Fibroblast of skin of right biceps (primary cell): Measurements from ENCODE around the gene VSIG2.

Experiments used
- DNase-seq: peaks from one replicate; pipeline ENCODE4 v3.0.0-alpha.2; 2013

VSIG2 gene

DNA sequence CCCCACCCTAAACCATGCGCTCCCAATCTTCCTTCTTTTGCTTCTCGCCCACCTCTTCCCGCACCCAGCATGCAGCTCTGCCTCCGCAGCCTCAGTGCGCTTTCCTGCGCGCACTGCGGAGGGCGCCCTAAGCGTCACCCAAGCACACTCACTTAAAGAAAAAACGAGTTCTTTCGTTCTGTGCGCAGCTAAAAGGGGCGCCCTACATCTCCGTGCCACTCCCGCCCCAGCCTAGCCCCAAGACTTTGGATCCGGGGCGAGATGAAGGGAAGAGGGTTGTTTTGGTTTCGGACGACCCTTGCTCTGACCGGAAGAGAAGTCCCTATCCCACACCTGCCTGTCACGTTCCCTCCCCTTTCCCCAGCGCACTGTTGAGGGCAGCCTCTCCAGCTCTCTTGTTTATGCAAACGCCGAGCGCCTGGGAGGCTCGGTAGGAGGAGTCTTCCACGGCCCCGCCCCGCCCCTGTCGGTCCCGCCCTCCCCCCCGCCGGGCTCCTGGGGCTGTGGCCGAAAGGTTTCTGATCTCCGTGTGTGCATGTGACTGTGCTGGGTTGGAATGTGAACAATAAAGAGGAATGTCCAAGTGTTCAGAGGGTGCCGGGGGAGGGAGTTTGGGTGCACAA lies 5.3 kb downstream of the VSIG2 start:
- DNase-seq, result peak; percentile 58

DNA sequence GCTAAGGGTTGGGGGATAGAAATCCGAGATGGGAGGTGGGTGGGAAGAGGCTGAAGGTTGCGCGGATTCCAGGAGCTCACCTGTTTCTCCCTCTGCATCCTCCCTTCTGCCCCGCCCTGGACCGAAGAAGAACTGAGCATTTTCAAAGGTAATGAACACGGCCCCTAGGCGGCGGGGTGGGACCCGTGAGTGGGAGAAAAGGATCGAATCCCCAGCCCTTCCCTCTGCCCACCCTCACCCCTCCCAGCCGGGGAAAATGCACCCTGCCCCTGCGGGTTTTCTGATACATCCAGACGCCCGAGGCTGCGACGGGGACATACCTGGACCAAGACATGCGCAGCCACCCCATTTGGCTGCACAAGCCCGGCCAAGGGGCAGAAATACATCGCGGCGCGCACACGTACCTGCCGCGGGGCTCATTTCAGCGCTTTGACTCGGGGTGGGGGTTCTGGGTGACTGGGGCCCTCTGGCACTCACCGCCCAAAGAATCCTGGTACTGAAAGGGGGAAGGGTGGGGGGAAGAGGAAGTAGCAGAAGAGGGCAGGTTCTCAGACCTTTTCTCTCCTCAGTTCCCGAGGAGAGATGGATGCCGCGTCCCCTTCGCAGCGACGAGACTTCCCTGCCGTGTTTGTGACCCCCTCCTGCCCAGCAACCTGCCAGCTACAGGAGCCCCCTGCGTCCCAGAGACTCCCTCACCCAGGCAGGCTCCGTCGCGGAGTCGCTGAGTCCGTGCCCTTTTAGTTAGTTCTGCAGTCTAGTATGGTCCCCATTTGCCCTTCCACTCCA lies 6.0 kb downstream of the VSIG2 start:
- no peak for DNase-seq

DNA sequence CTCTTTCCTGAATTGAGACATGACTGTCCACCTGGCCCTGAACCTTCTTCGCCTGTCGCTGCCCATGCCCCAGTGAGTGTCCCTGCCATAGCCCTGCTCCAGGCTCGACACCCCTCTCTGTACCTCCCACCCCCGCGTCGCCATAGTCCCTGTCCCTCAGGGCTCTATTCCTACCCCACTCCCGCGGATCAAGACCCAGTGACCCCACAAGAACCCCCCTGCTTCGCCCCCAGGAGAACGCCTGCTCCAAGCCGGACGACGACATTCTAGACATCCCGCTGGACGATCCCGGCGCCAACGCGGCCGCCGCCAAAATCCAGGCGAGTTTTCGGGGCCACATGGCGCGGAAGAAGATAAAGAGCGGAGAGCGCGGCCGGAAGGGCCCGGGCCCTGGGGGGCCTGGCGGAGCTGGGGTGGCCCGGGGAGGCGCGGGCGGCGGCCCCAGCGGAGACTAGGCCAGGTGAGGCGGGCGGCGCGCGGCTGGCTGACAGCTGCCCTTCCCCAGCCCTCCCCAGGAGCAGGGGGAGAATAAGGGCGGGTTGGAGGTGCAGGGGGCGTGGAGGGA lies 6.7 kb downstream of the VSIG2 start:
- no peak for DNase-seq

DNA sequence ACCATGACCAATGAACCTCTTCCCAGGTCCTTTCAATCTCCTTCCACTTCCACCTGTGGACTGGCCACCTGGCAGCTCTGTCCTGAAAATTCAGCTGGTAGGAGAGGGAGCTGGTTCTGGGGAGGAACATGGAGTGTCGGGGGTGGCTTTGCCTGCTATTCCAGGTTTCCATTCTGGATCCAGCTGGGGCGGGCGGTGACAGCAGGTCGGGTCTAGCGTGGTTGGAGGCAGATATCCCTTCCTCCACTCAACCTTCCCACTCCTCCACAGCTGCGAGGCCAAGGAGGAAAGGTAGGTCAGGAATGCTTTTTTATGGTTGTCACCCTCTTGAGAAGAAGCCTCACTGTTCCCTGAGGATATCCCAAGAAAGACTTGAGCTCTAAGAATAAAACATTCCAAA lies 9.0 kb downstream of the VSIG2 start:
- no peak for DNase-seq

DNA sequence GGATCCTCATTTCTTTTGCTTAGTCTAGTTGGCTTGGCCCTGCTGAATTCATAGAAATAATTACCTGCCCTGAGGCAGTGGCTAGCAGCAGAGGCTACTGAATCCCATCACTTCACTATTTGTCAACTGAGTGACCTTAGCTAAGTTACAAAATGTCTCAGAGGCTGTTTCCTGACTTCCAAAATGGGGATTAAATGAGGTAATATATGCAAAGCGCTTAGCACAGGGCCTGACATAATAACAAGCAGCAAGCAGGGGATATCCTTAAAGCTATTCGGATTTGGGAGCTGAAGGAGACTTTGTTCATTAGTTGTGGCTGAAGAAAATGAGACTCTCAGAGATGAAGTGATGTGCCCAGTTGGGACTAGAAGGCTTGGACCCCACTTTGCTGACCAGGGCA lies 9.5 kb downstream of the VSIG2 start:
- DNase-seq, result no peak

DNA sequence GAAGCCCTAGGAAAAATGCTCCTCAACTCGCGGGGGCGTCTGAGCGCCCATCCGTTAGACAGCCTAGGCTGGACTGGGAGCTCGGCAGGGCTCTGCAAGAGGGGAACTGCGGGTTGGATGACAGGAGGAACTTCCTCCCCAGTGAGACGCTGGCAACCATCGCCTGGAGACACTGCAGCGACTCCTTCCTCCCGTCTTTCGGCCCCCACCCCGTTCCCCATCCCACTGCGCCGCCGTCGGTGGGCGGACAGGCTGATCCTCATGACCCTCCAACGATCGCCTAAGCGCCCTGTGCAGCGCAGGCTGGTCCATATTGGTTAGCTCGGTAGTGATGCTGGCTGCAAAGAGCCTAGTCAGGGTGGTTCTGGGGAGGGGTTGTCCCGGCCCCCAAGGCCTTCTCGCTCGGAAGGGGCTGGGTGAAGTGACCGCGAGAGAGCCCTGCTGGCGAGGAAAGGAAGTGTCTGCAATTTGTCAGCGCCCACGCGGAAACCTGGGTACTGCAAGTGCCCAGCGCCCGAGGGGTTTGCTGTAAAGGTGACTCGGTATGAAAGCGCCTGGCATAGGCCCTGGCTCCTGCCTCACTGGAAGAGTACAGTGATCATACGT lies 11.7 kb downstream of the VSIG2 start:
- no peak for DNase-seq

DNA sequence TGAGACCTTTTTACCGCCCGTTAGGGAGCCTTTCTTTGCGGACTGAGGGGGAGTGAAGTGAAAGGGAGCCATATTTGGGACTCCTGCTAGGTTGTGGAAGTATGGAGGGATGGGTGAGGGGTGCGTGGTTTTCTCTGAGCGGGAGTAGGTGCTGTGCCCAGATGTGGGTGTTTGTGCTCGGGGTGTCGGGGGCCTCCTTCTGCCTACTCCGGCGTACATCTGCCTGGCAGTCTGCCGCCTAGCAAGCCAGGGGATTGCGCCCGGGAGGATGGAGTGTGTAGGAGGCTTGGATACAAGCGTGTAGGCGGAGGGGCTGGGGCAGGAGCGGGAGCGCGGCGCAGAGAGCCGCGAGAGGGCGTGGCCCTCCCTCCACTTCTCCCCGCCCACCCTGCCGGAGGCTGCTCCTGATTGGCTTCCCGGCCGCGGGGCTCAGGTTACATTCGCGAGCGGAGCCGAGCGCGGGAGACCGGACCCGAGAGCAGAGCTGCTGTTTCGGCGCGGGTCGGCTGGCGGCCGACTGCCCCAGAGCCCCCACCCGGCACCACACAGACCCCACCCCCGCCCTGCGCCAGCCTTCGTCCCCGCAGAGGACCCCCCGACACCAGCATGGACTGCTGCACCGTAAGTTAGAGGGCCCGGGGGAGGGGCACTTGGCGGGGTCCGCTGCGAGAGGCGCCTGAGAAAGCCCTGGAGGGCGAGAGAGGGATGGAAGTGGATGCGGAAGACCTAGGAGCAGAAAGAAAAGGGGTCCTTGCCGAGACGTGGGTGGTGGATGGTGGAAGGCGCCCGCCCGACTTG lies 12.4 kb downstream of the VSIG2 start, which contains the start of gene NRGN:
TSS of gene NRGN (plus strand) at position 464 of the 798 bp plus-strand sequence. CDS start at position 607, 143 bp downstream.
- DNase-seq, result peak; percentile 87

DNA sequence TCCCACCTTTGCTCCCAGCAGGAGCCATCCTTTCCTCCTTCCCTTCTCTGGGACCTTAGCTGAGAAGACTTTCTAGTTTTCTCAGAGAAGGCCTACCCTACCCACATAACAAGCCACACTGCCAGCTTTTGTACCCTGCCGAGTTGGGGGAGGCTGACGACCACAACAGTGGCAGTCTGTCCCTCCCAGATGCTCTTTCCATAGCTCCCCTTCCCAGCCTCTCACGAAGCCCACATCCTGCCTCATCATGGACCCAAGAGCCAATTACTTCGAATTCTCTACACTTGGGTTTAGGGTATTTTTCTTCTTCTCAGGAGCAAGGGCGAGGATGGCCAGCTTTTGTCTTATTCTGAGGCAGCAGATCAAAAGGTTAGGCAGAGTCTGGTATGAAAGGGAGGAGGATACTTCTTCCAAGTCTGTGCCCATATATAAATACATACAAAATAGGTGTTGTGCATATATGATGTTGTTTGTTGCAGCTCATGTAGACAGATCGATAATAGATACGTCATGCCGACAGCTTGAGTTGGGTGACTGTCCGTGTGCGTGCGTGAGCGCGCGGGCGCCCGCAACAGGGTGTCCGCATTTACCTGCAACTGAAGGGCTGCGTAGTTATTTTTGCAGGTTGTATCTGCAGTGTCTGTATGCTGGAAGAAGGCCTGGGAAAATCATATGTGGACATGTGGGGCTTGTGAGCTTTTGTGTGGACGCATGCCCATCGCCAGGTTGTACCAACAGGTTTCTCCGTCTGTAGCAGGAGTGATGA lies 13.2 kb downstream of the VSIG2 start:
- DNase-seq, result no peak

DNA sequence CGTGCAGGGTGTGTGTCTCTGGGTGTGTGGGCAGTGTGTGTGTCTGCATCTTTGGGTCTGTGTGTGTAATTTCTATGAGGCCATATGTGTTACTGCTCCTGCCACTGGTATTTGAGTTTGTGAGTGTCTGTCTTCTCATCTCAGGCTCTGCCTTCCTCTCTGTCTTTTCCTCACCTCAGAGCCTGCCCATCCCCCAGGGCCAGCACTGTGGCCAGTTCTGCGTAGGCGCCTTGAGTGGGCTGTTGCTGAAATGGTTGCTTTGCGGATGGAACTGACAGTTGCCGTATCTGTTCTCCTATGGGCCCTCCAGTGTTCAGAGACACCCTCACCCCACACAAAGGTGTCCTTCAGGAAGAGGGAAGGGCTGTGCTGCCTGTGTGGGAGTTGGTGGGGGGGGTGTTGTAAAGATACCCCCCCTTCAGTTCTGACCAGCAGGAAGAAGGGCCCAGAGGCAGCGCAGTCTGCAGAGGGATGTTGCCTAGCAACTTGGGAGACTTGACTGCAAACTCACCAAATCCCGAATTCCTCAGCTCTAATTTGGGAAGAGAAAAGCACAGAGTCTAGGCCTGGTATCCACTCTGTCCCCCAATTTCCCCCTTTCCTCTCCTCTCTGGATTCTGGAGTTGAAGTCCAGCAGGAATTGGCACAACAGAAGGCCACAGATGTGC lies 14.3 kb downstream of the VSIG2 start:
- no peak for DNase-seq

DNA sequence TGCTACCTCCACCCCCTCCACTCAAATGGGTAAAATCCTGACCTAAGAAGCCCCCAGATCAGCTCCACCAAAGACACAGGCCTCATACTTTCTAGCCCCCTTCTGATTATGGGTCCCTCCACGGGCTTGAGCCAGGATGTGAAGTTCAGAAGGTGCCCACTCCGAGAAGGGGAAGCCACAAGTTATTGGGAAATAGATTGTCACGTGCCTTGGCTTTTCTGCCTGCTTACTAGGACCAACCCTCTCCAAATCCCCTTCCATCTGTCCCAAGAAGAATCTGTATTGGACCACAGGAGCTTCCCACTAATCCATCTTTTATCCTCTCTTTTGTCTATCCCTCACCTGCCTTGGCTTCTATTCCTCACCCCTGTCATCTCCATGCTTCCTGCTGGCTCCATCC lies 15.3 kb downstream of the VSIG2 start:
- DNase-seq, result no peak

DNA sequence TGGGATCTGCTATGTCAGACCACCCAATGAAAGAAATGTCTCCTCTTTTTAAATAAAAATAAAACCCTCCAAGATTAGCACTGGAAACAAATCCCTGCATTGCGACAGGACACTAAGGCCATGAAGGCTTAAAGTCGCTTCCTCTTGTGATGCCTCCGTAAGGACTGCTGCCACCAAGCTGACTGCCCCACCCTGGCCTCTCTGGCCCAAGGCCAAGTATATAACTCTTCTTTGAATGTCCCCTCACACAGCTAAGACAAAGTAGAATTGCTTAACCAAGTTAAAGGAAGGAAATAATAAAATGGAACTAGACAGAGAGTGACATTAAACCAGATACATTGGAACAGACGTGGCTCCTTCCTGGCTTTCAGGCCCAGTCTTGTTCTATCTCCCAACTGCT lies 19.8 kb downstream of the VSIG2 start:
- DNase-seq, result no peak

DNA sequence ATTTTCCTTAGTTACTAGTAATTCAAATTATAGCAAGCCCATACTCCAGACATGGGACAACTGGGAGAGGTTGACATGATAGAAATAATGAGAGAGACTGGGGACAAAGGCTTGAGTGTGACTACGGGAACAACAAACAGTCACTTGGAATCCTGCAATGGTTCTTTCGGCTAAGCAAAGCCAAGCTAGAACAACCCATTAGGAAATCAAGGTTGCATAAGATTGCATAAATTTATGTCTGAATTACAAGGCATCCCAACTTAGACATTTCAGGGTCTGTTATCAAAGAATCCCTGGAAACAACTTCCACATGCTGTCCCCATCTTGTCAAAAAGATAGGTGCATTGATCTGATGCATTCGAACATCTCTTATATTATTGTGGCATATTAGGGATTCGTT lies 22.5 kb downstream of the VSIG2 start:
- DNase-seq, result no peak

DNA sequence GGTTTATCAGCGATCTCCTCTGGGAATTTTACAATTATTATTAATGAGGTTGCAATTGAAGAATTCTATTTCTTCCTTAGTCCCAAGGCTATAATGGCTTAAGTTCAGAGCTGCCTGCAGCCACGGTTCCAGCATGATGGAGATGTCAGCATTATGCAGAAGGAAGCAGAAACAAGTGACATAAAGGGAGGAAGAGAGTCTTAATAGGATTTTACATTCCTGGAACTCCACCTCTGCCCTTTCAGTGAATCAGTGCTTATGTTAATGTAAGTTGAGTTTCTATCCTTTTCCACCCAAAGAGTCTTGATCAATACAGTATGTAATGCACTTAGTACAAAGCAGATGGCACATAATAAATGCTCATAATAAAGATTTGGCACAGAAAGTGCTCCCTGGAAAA lies 23.9 kb downstream of the VSIG2 start:
- no peak for DNase-seq

DNA sequence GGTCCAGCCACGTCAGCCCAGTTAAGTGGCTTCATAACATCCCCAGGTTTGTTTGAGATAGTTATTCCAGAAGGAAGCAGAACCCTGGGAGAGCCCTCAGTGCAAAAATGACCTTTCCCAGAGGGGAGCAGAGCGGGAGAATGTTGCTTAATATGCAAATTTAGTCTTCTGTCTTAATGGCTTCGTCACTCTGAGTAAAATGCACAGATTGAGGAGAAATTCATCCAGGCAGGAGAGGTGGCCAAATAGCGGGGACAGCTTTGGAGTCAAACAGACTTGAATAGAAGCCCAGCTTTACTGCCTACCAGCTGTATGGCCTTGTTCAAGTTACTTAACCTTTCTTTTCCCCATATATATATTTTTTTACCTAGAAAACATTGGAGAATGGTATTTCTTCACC lies 24.6 kb downstream of the VSIG2 start:
- no peak for DNase-seq

DNA sequence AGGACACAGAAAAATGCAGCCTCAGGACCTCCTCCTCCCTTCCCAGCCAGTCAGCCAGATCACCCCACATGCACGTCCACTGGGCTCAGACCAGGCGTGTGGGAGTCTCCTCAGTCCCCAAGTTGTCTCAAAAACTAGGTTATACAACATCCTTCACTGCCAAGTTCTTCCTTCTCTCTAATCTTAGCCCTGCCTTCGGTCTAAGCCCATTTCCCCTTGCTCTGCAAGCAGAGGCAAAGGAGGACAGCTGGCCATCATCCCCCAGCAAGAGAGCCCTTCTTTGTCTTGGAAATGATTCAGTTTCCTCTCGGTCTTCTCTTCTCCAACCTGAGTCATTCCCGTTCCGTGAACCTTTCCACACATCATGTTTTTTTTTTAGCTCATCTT lies 26.3 kb downstream of the VSIG2 start:
- peak; percentile 71 for DNase-seq

DNA sequence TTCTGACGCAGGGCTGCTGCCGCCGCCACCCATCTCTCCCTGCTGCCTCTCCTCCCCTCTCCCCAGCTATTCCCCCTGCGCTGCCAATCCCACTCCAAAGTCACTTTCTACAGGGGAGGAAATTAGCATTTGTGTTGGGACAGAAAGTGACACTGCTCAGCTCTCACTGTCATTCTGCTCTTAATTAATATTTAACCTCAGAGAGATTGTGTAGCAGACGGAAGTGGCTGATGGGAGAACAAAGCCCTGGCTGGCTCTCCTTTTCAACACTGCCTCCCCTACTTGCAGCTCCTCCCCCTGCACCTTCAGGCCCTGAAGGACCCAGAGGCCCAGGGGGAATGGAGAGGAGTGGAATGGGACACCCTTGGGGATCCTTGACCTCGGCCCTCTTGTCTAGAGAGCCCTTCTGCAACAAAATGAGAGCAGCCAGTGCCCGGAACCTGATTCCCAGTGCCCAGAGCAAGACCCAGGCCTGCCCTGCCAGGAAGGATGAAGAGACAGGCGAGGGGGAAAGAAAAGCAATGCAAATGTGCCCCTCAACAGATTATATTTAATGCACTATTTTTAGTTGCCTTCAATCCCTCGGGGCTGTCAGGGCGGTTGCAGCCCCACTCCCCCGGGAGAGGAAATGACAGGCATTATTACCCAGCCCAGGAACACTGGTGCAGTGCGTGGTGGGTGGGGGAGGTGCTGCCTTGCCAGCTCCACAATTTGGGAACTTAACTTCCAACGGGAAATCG lies 26.9 kb downstream of the VSIG2 start:
- peak; percentile 20 for DNase-seq

DNA sequence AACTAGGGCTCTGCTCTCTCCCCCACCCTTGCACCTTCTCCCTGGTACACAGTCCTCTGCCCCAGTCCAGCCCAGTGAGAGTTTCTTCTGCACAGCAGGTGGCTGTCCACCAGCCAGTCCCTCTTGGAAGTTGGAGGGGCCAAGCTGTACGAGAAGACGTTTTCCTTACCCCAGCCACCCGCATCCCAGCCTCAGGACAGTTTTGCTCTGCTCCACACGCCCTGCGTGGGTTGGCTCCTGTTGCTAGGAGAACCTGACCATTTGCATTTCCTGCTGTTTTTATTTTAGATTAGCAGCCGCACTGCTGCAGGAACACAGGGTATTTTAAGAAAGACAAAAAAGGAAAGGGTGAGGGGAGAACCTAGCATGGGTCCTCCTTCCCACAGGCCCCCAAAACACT lies 29.9 kb downstream of the VSIG2 start:
- DNase-seq, result no peak

DNA sequence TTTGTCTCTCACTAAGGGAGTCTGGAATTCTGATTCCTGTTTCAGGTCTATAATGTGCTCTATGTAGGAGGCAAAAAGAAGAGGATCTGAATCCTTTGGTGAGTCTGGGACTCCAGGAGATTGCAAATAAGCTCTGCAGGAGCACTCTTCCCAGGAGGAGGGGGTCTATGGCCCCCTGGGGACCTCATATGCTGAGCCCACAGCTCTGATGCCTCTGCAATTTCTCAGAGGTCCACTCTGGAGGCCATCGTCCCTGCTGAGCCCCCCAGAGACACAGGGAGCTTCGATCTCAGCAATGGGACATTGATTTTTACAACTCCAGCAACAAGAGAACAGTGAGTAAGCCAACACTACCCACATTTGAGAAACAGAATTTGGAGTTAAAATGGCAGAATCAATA lies 32.5 kb downstream of the VSIG2 start:
- DNase-seq, result no peak

DNA sequence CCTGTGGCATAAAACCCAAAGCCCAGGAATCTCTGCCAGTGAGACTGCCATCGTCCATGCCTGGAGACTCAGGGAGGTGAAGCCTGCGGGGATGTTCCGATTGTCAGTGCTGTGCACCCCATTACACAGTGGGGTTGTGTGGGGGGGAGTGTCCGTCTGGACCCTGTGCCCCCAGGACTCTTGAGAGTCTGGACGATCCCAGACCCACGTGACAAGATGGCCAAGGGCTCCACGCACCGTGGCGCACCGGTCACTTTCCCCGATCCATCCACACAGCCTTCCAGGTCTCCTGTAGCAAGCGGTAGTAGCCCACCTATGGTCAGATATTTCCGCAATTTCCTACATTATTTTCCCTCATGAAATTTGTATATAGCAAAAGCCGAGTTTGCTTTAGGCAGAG lies 33.3 kb downstream of the VSIG2 start:
- no peak for DNase-seq

DNA sequence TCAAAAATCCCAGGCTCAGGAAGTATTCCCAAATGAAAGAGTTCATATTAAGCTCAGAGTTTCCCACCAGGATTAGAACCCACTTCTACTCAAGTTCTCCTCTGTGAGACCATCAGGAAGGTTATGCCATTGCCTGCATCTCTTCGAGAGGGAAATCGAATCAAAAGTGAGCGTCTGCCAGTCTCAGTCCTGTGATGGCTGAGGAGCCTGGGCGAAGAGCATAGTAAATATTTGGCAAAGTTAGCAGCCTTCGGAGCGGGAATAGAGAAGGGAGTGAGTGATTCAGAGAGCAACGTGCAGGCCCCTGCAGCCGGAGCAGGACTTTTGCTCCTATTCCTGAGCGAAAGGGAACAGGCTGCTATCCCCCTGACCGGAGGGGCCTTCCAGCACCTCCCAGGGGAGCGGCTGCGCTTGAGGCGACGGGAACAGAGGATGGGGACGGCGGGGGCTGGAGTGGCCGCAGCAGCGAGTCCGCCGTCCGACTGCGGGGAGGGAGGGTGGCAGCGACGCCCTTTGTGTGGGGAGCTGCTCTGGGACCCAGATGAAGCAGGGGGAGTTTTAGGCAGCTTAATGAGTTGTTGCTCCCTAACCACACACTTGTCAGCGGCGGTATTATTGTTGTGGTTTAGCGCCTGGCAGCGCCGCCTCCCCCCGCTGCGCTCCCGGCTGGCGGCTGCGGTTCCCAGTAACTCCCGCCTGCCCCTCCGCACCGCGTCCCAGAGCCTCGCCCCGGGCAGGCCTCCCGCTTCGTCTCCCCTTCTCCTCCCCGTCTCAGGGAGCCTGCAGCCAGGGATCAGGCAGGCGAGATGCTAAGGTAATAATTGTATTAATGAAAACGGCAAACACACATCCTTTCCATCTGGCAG lies 34.0 kb downstream of the VSIG2 start:
- DNase-seq, result no peak
